ENCODE measurements around the gene ABHD12.

DNA sequence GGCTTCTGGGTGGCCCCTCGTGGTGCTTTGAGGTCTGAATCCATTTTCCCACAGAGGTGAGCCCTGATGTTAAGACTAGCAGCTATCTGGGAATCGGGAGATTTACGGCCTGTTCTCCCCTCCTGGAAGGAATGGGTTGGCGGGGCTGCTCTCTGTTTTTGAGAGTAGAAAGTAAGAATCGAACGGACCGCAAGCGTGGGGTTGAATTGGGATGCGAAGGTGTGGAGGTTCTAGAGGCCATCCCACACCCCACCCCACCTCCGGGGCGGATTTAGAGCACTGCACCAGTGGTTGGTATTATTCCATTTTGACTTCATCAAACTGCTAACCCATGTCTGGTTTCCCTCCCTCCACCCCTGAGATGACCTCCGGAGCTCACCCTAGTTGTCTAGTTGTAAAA is 131.3 kb downstream of the ABHD12 start:
- TF ChIP-seq EP300 (IDR thresholded peaks at IDR 0.05; ENCODE audit: borderline replicate concordance in 1 of 2, control insufficient read depth in 1 of 2, low read depth in 2 of 2, low read length in 2 of 2): no peak
- TF ChIP-seq, protein P1, sequence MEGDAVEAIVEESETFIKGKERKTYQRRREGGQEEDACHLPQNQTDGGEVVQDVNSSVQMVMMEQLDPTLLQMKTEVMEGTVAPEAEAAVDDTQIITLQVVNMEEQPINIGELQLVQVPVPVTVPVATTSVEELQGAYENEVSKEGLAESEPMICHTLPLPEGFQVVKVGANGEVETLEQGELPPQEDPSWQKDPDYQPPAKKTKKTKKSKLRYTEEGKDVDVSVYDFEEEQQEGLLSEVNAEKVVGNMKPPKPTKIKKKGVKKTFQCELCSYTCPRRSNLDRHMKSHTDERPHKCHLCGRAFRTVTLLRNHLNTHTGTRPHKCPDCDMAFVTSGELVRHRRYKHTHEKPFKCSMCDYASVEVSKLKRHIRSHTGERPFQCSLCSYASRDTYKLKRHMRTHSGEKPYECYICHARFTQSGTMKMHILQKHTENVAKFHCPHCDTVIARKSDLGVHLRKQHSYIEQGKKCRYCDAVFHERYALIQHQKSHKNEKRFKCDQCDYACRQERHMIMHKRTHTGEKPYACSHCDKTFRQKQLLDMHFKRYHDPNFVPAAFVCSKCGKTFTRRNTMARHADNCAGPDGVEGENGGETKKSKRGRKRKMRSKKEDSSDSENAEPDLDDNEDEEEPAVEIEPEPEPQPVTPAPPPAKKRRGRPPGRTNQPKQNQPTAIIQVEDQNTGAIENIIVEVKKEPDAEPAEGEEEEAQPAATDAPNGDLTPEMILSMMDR (IDR thresholded peaks at IDR 0.05 in 2 of 3, conservative IDR thresholded peaks at IDR 0.05 in 1 of 3; ENCODE audit: control insufficient read depth in 2 of 3, extremely low read depth in 1 of 3, insufficient read depth in 1 of 3, low read depth in 3 of 3, low read length in 3 of 3): no peak
- no peak for TF ChIP-seq RAD21 (IDR thresholded peaks at IDR 0.05; ENCODE audit: insufficient read depth, low read depth, low read length)
